ENCODE measurements around the gene GHRL.

- TF ChIP-seq, protein P1, sequence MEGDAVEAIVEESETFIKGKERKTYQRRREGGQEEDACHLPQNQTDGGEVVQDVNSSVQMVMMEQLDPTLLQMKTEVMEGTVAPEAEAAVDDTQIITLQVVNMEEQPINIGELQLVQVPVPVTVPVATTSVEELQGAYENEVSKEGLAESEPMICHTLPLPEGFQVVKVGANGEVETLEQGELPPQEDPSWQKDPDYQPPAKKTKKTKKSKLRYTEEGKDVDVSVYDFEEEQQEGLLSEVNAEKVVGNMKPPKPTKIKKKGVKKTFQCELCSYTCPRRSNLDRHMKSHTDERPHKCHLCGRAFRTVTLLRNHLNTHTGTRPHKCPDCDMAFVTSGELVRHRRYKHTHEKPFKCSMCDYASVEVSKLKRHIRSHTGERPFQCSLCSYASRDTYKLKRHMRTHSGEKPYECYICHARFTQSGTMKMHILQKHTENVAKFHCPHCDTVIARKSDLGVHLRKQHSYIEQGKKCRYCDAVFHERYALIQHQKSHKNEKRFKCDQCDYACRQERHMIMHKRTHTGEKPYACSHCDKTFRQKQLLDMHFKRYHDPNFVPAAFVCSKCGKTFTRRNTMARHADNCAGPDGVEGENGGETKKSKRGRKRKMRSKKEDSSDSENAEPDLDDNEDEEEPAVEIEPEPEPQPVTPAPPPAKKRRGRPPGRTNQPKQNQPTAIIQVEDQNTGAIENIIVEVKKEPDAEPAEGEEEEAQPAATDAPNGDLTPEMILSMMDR (IDR thresholded peaks at IDR 0.05) = no peak
- no peak for TF ChIP-seq POLR2A (IDR thresholded peaks at IDR 0.05)
These were observed 49.2 kb upstream of the GHRL start for GRCh38 chr3:10341901-10342398.

Measured in testis (tissue), 2 donors.